GM20431 (cell line): Measurements from ENCODE around the gene RAB6A.
"Not testable (repeated sequence)": the region's sequence is repeated elsewhere in the genome, so short reads cannot be mapped to it uniquely, and the experiment has no call there.

Experiments
- in situ Hi-C: fragments of 300-500 bp; cut with MseI, MboI; formaldehyde crosslinking; loops from one replicate; pipeline ENCODE4 v1.15.0; 2020; ENCODE audit warnings: low sequenced_read_pairs; ENCODE audit not compliant: unreplicated experiment

Gene RAB6A

GRCh38 chr11:73760679-73761402 lies at the start of gene RAB6A:
TSS of gene RAB6A (minus strand) at chr11:73761074. CDS start at chr11:73760635, 439 bp downstream.
- in situ Hi-C loops = no loop called here

- in situ Hi-C loops = no loop called here
These were observed 49.8 kb upstream of the RAB6A start for GRCh38 chr11:73810637-73811036.

- in situ Hi-C loops = no loop called here
These were observed 47.2 kb upstream of the RAB6A start for GRCh38 chr11:73808052-73808451.

- in situ Hi-C loops = no loop called here
These were observed 43.8 kb upstream of the RAB6A start for GRCh38 chr11:73804712-73805111.

- in situ Hi-C loops = no loop called here
These were observed 40.3 kb upstream of the RAB6A start for GRCh38 chr11:73801136-73801535.

GRCh38 chr11:73800276-73800806 lies 39.5 kb upstream of the RAB6A start:
- in situ Hi-C loops = no loop called here

DNA sequence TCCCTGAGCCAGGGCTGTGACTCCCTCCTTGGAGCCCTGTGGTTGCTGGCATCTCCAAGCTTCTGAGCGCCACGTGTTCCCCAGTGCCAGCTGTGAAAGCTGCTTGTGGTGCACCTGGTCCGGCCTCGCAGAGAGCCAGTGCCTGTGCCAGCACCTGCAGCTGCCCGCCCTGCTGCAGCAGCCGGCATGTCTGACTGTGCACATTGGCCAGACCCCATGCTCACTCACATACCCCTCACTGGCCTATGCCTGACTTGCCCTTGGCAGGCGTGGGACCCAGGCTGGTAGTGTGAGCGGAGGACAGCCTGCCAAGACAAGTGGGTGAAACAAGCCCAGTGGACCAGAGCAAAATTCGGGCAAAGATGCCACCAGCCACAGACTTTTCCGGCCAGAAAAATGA lies 36.6 kb upstream of the RAB6A start:
- in situ Hi-C loops = no loop called here

DNA sequence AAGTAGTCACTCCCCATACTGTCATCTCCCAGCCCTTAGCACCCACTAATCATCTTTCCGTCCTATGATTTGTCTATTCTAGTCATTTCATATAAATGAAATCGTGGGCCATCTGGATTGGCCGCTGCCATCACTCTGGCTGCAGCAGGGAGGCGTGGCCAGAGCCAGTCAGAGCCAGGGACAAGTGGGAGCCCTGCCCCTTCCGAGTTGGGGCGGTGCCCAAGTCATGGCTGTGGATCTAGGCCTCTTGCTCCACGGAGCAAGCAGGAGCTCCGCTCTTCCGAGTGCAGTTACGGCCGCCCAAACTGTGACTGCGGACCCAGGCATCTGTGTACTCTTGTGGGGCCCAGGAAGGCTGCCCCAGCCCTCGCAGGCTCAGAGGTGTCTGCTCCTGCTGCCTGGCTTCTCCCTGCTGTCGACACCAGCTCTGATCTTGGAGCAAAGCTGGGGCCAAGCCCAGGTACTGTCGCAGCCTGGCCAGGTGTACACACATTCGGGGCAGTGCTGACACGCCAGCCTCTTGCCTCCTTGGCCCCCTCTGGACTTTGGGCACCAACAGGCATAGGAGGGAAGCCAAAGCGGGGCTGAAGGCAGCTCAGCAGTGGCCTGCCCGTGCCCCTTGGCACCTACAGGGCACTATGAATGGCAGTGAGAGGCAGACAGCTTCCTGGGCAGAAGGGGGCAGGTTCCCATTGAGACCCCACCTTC lies 35.2 kb upstream of the RAB6A start:
- in situ Hi-C loops = no loop called here

DNA sequence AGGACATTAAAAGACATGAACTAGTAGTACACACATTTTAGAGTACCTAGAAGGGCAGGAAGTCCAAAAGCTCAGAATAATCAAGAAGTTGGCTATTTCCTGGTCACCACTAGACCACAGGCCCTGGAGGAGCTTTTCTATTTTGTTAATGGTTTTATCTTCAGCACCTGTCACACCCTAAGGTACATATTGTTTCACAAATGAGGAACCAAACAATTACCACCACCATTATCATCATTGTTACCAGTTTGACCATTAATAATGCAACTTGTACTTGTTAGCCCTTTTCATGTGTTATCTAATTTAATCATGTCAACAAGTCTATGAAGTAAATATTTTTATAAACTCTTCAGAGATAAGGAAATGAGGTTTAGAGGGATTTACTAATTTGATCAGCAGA lies 31.7 kb upstream of the RAB6A start:
- in situ Hi-C loops = no loop called here

- in situ Hi-C loops = no loop called here
These were observed 28.4 kb upstream of the RAB6A start for GRCh38 chr11:73789279-73789670.

GRCh38 chr11:73787643-73788558 lies 27.0 kb upstream of the RAB6A start, which contains the start of gene MRPL48:
TSS of gene MRPL48 (plus strand) at chr11:73787874. CDS start at chr11:73787972, 98 bp downstream.
- in situ Hi-C loops = no loop called here

DNA sequence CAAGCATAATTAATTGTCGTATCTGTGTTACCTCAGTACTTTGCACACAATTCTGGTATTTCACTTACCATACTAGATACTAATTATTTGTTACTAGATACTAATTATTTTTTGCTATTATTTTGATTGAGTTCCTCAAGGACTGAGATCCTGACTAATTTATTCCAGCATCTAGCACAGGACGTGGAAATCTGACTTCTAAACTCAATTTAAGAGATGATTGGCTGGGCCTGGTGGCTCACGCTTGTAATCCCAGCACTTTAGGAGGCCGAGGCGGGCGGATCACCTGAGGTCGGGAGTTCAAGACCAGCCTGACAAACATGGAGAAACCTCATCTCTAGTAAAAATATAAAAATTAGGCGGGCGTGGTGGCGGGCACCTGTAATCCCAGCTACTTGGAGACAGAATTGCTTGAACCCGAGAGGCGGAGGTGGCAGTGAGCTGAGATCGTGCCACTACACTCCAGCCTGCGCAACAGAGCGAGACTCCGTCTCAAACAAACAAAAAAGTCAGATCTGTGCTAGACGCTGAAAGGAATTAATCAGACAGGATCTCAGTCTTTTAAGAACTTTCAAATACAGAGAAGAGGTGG lies 26.3 kb upstream of the RAB6A start:
- in situ Hi-C loops = no loop called here

DNA sequence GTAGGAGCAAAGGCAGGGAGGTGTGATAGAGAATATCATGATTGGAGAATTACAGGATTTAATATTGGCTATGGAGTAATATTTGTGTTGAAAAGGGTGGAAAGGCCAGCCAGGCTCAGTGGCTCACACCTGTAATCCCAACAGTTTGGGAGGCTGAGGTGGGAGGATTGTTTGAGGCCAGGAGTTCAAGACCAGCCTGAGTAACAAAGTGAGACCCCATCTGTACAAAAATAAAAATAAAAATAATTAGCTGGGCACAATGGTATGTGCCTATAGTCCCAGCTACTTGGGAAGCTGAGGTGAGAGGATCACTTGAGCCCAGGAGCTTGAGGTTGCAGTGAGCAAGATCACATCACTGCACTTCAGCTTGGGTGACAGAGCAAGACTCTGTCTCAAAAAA lies 24.6 kb upstream of the RAB6A start:
- in situ Hi-C loops = not testable (repeated sequence)

DNA sequence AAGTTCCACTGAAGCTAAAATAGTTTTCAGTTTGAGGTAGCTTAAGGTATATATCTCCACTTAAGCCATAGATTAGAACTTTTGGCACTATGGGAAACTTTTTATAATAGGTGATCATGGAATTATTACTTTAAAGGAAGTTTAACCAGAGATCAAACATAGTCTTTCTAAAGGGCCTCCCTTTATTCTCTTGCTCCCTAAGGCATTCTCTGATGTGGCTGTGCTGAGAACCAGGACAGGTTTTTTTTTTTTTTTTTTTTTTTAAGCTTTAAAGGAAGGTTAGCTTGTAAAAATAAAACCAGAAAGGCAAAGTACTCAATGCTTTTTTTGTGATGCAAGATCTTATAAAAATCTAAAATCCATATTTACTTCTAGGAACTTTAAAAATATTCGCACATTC lies 23.9 kb upstream of the RAB6A start:
- in situ Hi-C loops = no loop called here

GRCh38 chr11:73784080-73784634 lies 23.3 kb upstream of the RAB6A start:
- in situ Hi-C loops = no loop called here

DNA sequence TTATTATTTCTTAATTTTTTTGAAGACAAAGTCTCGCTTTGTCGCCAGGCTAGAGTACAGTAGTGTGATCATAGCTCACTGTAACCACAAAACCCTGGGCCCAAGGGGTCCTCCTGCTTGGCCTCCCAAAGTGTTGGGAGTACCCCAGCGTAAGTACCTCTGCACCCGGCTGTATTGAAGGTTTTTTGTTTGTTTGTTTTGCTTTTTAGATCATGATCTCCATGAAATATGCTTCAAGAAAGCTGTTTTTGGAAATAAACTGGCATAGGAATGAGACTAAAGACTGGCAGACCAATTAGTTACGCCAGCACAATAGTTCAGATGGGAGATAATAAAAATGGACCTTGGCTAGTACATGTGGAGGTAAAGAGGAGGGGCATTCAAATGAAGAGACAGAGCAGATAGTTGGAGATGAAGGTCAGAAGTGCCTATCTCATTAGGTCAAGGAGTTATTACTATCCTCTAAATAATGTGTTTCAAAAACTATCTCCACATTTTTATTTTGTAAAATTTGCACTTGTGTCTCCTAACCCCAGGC lies 22.7 kb upstream of the RAB6A start:
- in situ Hi-C loops = no loop called here

DNA sequence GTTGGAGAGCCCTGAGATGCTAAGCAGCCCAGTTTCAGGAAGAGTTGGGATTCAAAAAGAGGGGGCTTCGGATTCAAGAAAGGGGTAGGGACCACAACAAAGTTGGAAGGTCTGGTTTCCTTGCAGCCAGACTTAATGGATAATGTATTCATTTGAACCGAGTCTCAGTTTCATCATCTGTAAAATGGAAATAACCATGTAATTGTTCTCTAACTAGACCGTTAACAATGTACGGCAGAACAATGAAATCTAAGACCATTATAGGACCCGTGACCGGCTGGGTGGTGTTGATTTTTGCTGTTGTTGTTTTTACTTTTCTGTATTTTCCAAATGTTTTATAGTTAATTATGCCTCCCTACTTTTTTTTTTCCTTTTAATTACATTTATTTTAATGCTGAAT lies 20.4 kb upstream of the RAB6A start:
- in situ Hi-C loops = no loop called here

GRCh38 chr11:73779084-73779902 lies 18.4 kb upstream of the RAB6A start:
- in situ Hi-C loops = no loop called here

DNA sequence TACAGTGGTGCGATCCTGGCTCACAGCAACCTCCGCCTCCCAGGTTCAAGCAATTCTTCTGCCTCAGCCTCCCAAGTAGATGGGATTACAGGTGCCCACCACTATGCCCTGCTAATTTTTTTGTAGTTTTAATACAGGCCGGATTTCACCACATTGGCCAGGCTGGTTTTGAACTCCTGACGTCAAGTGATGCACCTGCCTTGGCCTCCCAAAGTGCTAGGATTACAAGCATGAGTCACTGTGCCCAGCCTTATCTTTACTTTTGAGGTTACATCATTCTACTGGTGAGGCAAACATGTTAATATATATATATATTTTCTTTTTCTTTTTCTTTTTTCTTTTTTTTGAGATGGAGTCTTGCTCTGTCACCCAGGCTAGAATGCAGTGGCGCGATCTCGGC lies 9.9 kb upstream of the RAB6A start:
- in situ Hi-C loops = not testable (repeated sequence)
